ENCODE data around the gene HBD. TPM values are rescaled to one million over a fixed set of nuclear protein-coding genes. Genes with fewer than 3 reads are reported as not detected.

The HBD gene
- total and polyA plus RNA-seq, 2 donors (not counting 3 experiments of a cell fraction or from before 2014, with no cell fraction given) = not detected

DNA sequence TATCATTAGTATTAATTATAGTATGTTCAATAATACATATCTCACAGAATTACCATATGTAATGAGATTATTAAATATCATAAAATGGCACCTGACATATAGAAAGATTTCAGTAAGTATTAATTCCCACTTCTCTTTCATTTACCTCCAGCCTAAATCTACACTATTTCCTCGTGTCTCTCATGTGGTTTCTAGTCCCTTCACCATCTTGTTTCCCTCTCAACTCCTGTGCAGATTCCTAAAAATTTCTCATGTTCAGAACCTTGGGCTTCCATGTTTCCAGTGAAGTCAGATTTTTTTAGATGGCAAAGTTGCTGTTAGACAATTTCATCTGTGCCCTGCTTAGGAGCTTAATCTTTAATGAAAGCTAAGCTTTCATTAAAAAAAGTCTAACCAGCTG, 49.6 kb upstream of the HBD start:
- no TSS peak for BruUV-seq (replicated peaks)
- no peak overlapping the region for H3K4me2 ChIP-seq (ENCODE audit: insufficient read depth, low read length)
- ChIA-PET CTCF (no interaction called here), POLR2A (no interaction called here)
- H3K9me3 ChIP-seq (replicated peaks; ENCODE audit: control insufficient read depth, insufficient read depth, low read length) = no peaks in the 10 kb centered on the region
- H3K9me1 ChIP-seq (replicated peaks; ENCODE audit: control insufficient read depth, extremely low read depth, insufficient read depth, low read length) = no peaks in the 10 kb centered on the region
- intact Hi-C loops (cut with micrococcal nuclease) (no loop called here), dilution Hi-C loops (cut with MboI; ENCODE audit: extremely low pct_ligation_motif_present, low sequenced_read_pairs) (no loop called here)
- H3K9ac ChIP-seq (replicated peaks; ENCODE audit: extremely low read depth, insufficient read depth, low read length) = no peak overlapping the region
- no peak for TF ChIP-seq JUN (IDR thresholded peaks at IDR 0.05; ENCODE audit: borderline replicate concordance, insufficient read depth, insufficient read length, low read depth)
- TF ChIP-seq, protein P1, sequence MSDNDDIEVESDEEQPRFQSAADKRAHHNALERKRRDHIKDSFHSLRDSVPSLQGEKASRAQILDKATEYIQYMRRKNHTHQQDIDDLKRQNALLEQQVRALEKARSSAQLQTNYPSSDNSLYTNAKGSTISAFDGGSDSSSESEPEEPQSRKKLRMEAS (IDR thresholded peaks at IDR 0.05; ENCODE audit: insufficient read depth, insufficient read length) = no peak
- no peak for TF ChIP-seq POLR2AphosphoS5 (IDR thresholded peaks at IDR 0.05; ENCODE audit: insufficient read depth, low read depth, low read length)
- TF ChIP-seq EZH2 (IDR thresholded peaks at IDR 0.05; ENCODE audit: borderline replicate concordance, low read depth, low read length, severe bottlenecking) = no peak
- TF ChIP-seq, protein P2, sequence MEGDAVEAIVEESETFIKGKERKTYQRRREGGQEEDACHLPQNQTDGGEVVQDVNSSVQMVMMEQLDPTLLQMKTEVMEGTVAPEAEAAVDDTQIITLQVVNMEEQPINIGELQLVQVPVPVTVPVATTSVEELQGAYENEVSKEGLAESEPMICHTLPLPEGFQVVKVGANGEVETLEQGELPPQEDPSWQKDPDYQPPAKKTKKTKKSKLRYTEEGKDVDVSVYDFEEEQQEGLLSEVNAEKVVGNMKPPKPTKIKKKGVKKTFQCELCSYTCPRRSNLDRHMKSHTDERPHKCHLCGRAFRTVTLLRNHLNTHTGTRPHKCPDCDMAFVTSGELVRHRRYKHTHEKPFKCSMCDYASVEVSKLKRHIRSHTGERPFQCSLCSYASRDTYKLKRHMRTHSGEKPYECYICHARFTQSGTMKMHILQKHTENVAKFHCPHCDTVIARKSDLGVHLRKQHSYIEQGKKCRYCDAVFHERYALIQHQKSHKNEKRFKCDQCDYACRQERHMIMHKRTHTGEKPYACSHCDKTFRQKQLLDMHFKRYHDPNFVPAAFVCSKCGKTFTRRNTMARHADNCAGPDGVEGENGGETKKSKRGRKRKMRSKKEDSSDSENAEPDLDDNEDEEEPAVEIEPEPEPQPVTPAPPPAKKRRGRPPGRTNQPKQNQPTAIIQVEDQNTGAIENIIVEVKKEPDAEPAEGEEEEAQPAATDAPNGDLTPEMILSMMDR (IDR thresholded peaks at IDR 0.05; ENCODE audit: extremely low read depth in 1 of 2, insufficient read depth in 1 of 2, low read depth in 1 of 2, low read length in 2 of 2) = no peak
- no peak for TF ChIP-seq FOS (IDR thresholded peaks at IDR 0.05; ENCODE audit: borderline replicate concordance, insufficient read depth, low read length)
- no peak for TF ChIP-seq GATA2 (IDR thresholded peaks at IDR 0.05; ENCODE audit: insufficient read depth, insufficient read length, low read depth, low read length)
- no peak for TF ChIP-seq POLR2A (IDR thresholded peaks at IDR 0.05; ENCODE audit: low read depth, low read length)
- TF ChIP-seq MYC (IDR thresholded peaks at IDR 0.05; ENCODE audit: low read depth, low read length) = no peak
- no peak overlapping the region for H3K27ac ChIP-seq (ENCODE audit: insufficient read depth, low read depth, low read length)
- no peak for FAIRE-seq
- peaks cover 11% of the 10 kb centered on the region for H3K4me1 ChIP-seq (ENCODE audit: control insufficient read depth, extremely low read depth, insufficient read depth, low read length)
- no peaks in the 10 kb centered on the region for H3K27me3 ChIP-seq (ENCODE audit: control insufficient read depth in 2 of 2, insufficient read depth in 2 of 2, low read length in 2 of 2)
- H3K36me3 ChIP-seq (ENCODE audit: control insufficient read depth in 2 of 2, extremely low read depth in 1 of 2, insufficient read depth in 2 of 2, low read length in 2 of 2) = no peaks in the 10 kb centered on the region
- DNase-seq (ENCODE audit: low read depth, low spot score) = no peak
- no peaks in the 10 kb centered on the region for H4K20me1 ChIP-seq (replicated peaks; ENCODE audit: control insufficient read depth, extremely low read depth, insufficient read depth, low read length)
- H3K4me3 ChIP-seq (replicated peaks in 1 of 3; ENCODE audit: insufficient read depth in 1 of 3, low read depth in 1 of 3, low read length in 3 of 3) = no peak overlapping the region
- no peaks in the 10 kb centered on the region for H3K79me2 ChIP-seq (ENCODE audit: control insufficient read depth, insufficient read depth, low read length)
- H2AFZ ChIP-seq (ENCODE audit: low read depth, low read length) = no peak overlapping the region

Measured in endothelial cell of umbilical vein (primary cell).